GM10847 (cell line): ENCODE measurements around the gene KIR2DL1.
"Not testable (repeated sequence)": the region's sequence is repeated elsewhere in the genome, so short reads cannot be mapped to it uniquely, and the experiment has no call there.

Source experiments
- POLR2A ChIP-seq: IDR thresholded peaks from 2 replicates; pipeline ENCODE4 v1.6.1; 2011; ENCODE audit not compliant: insufficient read length; ENCODE audit errors: extremely low read depth

The KIR2DL1 gene

DNA sequence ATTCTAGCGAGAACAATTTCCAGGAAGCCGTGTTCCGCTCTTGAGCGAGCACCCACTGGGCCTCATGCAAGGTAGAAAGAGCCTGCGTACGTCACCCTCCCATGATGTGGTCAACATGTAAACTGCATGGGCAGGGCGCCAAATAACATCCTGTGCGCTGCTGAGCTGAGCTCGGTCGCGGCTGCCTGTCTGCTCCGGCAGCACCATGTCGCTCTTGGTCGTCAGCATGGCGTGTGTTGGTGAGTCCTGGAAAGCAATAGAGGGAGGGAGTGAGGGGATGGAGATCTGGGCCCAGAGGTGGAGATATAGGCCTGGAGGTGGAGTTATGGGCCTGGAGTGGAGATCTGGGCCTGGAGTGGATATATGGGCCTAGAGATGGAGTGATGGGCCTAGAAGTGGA, at the start of gene KIR2DL1:
Gene KIR2DL1, plus strand, starts transcription at position 148 of the 400 bp plus-strand sequence. Its CDS starts 58 bp downstream, at position 206.
- not testable (repeated sequence) for TF ChIP-seq POLR2A

DNA sequence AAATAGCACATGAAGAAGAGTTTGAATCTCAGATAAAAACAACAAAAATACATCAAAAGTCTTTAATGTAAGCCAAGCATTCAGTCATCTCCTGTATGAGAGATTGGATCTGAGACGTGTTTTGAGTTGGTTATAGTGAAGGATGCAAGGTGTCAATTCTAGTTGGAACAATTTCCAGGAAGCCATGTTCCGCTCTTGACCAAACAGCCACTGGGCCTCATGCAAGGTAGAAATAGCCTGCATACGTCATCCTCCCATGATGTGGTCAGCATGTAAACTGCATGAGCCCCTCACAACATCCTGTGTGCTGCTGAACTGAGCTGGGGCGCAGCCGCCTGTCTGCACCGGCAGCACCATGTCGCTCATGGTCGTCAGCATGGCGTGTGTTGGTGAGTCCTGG, 45.5 kb upstream of the KIR2DL1 start, which contains the start of gene KIR3DL3:
Gene KIR3DL3, plus strand, starts transcription at position 301 of the 400 bp plus-strand sequence. Its CDS starts 55 bp downstream, at position 356.
- no peak for TF ChIP-seq POLR2A

DNA sequence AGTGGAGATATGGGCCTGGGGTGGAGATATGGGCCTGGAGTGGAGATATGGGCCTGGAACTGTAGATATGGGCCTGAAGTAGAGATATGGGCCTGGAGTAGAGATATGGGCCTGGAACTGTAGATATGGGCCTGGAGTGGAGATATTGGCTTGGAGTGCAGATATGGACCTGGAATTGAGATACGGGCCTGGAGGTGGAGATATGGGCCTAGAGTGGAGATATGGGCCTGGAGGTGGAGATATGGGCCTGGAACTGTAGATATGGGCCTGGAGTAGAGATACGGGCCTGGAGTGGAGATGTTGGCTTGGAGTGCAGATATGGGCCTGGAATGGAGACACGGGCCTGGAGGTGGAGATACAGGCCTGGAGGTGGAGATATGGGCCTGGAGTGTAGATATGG, 44.9 kb upstream of the KIR2DL1 start:
- TF ChIP-seq POLR2A, result no peak

DNA sequence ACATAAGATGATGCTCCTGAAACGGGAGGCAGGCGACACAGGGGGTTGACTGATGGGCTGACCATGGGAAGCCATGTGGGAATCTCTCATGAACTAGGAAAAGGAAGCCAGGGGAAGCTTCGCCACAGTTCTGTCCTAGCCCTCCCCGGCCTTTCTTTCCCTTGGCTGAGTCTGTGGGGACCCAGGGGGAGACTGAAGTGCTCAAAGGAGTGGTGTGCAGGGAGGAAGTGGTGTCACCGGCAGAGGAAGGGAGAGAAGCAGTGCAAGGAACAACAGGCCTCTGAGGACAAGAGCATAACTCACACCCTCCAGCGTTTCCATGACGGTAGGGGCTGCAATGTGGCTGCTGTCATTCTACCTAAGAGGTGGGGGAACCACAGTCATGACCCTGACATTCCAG, 44.3 kb upstream of the KIR2DL1 start:
- TF ChIP-seq POLR2A, result no peak

DNA sequence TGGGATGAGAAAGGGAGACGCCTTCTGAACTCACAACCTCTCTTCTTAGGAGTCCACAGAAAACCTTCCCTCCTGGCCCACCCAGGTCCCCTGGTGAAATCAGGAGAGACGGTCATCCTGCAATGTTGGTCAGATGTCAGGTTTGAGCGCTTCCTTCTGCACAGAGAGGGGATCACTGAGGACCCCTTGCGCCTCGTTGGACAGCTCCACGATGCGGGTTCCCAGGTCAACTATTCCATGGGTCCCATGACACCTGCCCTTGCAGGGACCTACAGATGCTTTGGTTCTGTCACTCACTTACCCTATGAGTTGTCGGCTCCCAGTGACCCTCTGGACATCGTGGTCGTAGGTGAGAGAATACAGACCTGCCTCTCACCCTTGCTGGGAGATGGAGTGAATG, 42.0 kb upstream of the KIR2DL1 start:
- no peak for TF ChIP-seq POLR2A

DNA sequence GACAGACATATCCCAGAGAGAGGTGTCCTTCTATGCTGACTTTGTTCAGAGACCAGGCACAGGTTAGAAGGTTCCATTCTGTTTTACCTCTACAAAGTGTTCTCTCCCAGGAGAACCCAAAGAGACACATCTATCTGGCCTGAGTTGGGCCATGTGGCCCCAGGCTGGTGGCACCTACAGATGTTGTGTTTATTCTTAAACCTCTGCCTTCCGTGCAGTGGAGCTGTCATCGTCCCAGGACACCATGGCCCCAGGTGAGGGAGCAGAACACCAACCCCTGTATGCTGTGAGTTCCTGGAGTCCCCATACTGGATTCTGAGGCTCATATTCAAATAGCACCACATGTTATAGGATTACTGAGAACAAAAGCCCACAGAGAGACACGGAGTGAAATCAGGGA, 41.4 kb upstream of the KIR2DL1 start:
- TF ChIP-seq POLR2A, result no peak

DNA sequence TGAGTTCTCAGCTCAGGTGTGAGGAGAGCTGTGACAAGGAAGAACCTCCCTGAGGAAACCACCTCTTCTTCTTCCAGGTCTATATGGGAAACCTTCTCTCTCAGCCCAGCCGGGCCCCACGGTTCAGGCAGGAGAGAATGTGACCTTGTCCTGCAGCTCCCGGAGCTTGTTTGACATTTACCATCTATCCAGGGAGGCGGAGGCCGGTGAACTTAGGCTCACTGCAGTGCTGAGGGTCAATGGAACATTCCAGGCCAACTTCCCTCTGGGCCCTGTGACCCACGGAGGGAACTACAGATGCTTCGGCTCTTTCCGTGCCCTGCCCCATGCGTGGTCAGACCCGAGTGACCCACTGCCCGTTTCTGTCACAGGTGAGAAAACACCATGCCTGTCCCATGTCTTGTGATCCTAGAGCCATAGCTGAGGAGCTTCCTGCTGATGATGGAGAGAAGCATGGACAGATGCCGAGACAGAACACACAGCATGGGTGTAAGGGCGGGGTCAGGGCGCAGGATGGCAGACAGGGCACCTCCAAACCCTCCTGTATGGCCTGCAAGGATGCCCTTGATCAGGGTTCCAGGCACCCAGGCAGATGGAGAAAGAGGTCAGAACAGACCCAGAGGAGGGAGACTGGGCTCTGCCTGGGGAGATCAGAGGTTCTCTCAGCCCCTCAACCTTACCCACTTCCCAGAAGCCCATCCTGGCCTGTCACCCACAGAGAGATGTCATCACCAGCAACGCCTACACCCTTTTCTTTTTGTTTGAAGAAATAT, 40.0 kb upstream of the KIR2DL1 start:
- TF ChIP-seq POLR2A, result no peak

DNA sequence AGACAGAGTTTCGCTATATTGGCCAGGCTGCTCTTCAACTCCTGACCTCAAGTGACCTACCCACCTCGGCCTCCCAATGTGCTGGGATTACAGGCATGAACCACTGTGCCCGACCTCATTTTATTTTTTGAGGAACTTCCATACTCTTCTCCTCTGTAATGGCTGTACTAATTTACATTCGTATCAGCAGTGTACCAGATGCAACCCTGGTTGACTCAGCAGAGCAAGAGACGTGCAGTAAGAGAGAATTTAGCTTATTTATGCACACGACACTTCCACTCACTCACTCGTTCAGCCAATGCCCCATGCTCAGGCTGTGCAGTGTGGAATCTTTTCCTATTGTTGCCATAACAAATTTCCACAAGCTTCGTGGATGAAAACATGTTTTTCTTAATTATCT, 38.4 kb upstream of the KIR2DL1 start:
- TF ChIP-seq POLR2A, result no peak

DNA sequence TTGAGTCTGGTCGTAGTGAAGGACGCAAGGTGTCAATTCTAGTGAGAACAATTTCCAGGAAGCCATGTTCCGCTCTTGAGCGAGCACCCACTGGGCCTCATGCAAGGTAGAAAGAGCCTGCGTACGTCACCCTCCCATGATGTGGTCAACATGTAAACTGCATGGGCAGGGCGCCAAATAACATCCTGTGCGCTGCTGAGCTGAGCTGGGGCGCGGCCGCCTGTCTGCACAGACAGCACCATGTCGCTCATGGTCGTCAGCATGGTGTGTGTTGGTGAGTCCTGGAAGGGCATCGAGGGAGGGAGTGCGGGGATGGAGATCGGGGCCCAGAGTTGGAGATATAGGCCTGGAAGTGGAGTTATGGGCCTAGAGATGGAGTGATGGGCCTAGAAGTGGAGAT, 31.3 kb upstream of the KIR2DL1 start, which contains the start of gene KIR2DL3:
Gene KIR2DL3, plus strand, starts transcription at position 208 of the 400 bp plus-strand sequence. Its CDS starts 33 bp downstream, at position 241.
- TF ChIP-seq POLR2A, result not testable (repeated sequence)

DNA sequence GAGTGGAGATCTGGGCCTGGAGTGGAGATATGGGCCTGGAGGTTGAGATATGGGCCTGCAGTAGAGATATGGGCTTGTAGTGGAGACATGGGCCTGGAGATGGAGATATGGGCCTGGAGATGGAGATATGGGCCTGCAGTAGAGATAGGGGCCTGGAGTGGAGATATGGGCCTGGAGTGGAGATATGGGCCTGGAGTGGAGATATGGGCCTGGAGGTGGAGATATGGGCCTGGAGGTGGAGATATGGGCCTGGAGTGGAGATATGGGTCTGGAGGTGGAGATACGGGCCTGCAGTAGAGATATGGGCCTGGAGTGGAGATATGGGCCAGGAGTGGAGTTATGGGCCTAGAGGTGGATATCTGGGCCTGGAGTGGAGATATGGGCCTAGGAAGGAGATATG, 30.9 kb upstream of the KIR2DL1 start:
- no peak for TF ChIP-seq POLR2A

DNA sequence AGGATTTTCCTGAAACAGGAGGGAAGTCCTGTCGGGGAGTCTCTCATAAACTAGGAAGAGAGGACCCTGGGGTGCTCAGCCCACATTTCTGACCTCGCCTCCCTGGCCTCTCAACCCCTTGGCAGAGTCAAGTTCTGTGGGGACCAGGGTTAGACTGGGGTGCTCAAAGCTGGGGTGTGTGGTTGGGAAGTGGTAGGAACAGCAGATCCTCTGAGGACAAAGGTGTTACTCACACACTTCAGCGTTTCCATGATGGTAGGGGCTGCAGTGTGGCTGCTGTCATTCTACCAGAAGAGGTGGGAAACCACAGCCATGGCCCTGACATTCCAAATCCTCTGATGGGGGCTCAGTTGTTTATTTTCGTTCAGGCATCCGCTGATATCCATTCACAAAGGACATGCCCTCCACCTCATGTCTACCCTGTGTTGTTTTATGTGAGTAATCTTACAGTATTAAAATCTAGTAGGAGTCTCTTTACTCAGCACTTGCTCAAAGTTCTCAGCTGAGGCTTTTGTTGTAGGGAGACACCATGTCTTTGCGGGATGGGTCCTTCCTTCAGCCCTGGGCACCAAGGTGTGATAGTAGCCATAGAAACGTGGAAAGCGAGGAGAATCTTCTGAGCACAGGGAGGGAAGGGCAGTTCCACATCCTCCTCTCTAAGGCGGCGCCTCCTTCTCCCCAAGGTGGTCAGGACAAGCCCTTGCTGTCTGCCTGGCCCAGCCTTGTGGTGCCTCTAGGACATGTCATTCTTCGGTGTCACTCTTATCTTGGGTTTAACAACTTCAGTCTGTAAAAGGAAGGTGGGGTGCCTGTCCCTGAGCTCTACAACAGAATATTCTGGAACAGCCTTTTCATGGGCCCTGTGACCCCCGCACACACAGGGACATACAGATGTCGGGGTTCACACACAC, 29.8 kb upstream of the KIR2DL1 start:
- TF ChIP-seq POLR2A, result no peak

DNA sequence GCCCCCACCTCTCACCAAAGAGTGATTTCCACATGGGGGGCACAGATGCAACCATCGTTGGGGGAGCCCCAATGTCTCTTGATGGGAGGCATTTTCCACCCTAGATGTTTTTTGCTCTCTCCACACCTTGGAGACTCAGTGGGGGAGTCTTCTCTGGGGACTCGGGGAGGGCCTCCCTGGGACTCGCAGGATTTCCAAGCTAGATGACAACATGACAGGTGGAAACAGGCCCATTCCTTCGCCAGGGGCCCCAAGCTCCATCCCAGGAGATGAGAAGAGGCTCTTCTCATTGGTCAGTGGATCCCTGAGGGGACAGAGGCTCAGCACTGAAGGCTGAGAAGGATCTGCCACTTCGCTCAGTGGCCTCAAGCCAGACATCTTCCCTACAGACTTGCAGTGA, 21.1 kb downstream of the KIR2DL1 start:
- TF ChIP-seq POLR2A, result no peak

DNA sequence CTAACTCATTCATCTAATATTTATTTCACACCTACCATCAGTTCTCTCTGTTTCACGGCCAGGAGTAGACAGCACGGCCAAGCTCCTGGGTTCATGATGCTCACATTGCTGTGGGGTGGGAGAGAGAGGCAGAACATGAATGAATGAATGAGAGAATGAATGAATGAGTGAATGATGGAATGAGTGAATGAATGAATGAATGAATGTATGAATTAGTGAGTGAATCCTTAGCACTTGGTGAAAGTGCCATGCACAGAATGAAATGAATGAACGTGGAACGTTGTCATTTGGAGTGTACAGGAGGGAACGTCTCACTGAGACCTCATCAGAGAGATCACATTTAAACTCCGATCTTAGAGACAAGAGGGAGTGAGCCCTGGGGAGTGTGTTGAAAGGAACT, 21.9 kb downstream of the KIR2DL1 start:
- TF ChIP-seq POLR2A, result no peak

DNA sequence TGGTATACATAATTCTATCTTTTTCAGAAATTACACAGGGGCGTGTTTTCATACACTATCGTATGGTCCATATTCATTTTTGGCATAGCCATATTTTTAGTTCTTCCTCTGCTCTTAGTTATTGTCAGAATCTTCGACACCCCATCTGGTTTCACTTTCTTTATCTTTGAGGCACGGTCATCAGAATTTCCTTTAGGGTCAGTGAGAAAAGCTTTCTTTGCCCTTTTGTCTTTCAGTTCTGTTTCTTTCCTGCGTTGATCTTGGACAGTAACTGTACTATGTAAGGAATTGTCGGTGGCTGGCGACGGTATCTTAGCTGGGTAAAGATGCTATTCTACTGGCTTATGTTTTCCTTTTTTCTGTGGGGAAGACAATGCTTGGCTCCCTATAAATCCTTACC, 23.2 kb downstream of the KIR2DL1 start:
- TF ChIP-seq POLR2A, result no peak

DNA sequence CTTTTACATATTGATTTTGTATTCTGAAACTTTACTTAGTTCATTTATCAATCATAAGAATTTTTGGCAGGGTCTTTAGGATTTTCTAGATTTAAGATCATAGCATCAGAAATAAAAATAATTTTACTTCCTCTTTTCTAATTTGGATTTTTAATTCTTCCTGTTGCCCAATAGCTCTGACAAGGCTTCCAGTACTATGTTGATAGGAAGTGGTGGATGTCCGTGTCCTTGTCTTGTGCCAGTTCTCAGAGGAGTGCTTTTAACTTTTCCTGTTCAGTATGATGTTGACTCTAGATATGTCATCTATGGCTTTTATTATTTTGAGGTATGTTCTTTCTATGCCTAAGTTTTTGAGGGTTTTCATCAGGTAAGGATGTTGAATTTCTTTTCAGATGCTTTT, 26.2 kb downstream of the KIR2DL1 start:
- TF ChIP-seq POLR2A, result no peak

DNA sequence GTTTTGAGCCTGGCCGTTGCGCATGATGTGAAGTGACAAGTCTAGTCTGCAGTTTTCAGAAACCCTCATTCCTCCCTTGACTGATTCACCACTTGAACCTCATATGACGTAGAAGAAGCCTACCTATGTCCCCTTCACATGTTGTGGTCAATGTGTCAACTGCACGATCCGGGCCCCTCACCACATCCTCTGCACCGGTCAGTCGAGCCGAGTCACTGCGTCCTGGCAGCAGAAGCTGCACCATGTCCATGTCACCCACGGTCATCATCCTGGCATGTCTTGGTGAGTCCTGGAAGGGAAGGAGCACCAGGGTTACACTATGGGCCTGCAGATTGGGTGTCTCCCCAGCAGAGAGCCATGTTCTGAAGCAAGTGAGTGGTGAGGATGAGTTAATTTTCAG, 33.8 kb downstream of the KIR2DL1 start, which contains the start of gene KIR2DL4:
Gene KIR2DL4, plus strand, starts transcription at position 201 of the 400 bp plus-strand sequence. Its CDS starts 42 bp downstream, at position 243.
- TF ChIP-seq POLR2A, result no peak
